ENCODE results near the gene BAG5.

Gene BAG5

DNA sequence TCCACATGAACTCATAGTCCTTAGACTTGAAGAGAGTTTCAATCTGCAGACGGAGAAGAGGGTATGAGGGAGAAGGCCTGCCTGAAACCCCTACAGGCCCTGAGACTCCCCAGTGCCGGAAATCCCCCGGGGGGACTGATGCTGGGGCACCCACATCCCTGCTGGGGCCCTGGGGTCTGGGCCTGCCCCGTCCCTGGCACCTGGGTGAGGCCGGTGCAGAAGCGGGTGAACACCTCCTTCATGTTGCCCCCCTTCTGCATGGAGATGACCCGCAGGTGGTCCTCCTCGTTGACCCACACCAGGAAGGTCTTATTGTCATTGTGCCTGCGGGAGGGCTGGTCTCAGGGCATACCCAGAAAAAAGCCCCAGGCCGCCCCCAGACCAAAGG, 42.2 kb downstream of the BAG5 start:
- H3K27ac ChIP-seq: peak overlapping the region; percentile 96
- no peak for TF ChIP-seq ZFX (IDR thresholded peaks at IDR 0.05; ENCODE audit: borderline replicate concordance)
- TF ChIP-seq, protein P1, sequence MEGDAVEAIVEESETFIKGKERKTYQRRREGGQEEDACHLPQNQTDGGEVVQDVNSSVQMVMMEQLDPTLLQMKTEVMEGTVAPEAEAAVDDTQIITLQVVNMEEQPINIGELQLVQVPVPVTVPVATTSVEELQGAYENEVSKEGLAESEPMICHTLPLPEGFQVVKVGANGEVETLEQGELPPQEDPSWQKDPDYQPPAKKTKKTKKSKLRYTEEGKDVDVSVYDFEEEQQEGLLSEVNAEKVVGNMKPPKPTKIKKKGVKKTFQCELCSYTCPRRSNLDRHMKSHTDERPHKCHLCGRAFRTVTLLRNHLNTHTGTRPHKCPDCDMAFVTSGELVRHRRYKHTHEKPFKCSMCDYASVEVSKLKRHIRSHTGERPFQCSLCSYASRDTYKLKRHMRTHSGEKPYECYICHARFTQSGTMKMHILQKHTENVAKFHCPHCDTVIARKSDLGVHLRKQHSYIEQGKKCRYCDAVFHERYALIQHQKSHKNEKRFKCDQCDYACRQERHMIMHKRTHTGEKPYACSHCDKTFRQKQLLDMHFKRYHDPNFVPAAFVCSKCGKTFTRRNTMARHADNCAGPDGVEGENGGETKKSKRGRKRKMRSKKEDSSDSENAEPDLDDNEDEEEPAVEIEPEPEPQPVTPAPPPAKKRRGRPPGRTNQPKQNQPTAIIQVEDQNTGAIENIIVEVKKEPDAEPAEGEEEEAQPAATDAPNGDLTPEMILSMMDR (IDR thresholded peaks at IDR 0.05): no peak

DNA sequence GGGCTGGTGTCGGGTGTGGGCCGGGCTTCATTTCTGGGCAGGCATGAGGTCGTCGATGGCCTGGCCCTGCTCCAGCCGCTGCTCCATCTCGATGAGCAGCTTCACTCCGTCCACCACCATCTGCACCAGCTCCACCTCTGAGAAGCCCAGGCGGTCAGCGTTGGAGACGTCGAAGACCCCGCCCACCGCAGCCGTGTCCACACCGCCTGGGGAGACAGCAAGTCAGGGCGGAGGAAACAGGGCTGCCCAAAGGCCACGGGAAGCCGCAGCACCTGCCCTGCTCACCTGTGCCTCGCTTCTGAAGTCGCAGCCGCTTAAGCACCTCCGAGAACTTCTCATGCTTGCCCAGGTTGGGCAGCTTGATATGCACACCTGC, 42.6 kb downstream of the BAG5 start:
- H3K27ac ChIP-seq: peak overlapping the region; percentile 96
- TF ChIP-seq, protein P1 (IDR thresholded peaks at IDR 0.05): no peak
- no peak for TF ChIP-seq ZFX (IDR thresholded peaks at IDR 0.05; ENCODE audit: borderline replicate concordance)

DNA sequence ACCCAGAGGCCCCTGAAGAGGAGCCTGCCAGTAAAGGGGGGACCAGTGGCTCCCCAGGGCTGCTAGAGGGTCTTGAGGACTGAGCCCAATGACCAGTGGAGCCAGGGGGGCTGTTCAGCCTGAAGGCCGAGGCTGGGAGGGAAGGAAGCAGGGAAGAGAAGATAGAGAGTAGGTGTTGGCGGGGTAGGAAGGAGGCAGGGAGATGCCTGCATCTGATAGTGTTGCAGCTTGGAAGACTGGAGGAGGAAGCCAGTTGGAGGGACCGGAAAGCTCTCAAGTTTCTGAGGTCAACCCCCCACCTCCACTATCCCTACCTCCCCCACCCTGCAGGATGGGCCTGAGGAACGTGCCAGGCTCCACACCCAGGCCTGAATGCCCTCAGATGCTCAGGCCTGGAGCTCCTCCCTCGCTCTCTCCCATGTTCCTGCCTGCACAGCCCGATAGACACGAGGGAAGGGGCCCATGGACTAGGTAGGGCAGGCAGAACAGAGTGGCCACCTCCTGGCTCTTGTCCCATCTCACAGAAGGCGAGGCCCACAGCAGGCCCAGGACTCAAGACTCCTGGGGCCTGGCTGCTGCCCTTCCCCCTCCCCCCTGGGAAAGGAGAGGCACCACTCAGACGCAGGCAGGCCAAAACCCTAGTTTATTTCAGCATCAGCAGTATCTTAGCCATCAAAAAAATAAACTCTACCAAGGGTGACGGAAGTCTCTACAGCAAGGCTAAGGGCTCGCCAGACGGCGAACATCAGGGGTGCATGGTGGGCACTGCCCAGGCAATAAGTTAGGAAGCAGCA, 43.2 kb downstream of the BAG5 start:
- TF ChIP-seq ZFX (IDR thresholded peaks at IDR 0.05; ENCODE audit: borderline replicate concordance): no peak
- TF ChIP-seq, protein P1 (IDR thresholded peaks at IDR 0.05): no peak
- peak overlapping the region; percentile 96 for H3K27ac ChIP-seq

DNA sequence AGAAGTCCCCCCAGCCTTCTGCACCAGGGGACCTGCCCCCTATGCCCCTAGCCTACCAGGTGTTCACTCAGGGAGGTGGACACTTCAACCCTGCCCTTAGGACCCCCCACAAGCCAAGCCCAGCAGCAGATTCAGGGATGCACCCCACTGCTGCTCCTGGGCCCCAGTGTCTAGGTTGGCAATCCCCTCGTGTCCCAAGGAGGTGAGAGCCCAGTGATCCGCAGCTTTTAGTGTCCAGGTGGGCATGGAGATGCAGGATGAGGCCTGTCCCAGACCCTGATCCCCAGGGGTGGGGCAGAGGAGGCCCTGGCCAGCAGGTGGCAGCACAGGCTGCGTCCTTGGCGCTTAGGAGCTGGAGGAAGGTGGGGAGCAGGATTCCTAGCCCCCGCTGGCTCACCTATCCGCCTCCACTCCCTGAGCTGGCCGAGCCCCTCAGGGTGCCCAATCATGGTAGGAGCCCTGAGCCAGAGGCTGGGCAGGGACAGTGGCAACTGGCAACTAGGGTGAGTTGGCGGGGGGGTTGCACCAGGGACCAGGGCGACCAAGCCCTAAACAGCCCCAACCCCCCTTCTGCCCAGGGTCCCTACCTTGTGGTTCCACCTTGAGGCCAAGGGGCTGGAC, 43.9 kb downstream of the BAG5 start:
- H3K27ac ChIP-seq: peak overlapping the region; percentile 96
- TF ChIP-seq ZFX (IDR thresholded peaks at IDR 0.05; ENCODE audit: borderline replicate concordance): no peak
- TF ChIP-seq, protein P1 (IDR thresholded peaks at IDR 0.05): peak; percentile 95

DNA sequence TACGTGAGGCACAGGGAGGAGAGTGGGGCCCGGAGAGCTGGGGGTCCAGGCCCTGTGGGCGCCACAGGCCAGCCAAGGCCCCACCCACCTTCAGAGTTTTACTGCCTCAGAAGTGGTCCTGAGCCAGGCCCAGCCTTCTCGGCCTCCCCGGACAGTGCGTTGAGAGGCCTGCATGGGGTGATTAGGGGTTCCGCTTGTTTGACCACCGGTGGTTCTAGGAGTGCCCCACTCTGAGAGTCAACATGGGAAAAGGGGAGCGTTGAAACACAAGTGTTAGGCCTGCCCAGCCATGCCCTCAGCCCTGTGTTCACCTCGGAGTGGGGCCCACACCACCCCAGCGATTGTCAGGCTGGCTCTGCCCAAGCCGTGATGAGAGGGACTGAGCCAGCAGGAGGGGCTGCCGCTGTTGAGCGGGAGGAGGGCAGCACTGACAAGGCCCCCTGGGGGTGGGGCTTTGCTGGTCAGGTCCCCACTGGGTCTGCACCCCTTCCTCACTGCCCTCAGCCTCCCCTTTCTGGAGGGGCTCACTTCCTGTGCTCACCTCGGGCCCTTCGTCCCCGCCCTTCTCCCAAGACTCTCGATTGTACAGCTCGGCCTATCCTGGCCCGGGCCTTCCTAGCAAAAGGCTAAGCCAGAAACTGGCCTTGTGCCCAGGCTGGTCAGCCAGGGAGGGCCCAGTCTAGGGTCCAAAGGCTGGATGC, 44.6 kb downstream of the BAG5 start:
- peak overlapping the region; percentile 96; the same call in 1 of the 2 replicates for H3K27ac ChIP-seq
- TF ChIP-seq, protein P1 (IDR thresholded peaks at IDR 0.05): no peak
- TF ChIP-seq ZFX (IDR thresholded peaks at IDR 0.05; ENCODE audit: borderline replicate concordance): no peak

DNA sequence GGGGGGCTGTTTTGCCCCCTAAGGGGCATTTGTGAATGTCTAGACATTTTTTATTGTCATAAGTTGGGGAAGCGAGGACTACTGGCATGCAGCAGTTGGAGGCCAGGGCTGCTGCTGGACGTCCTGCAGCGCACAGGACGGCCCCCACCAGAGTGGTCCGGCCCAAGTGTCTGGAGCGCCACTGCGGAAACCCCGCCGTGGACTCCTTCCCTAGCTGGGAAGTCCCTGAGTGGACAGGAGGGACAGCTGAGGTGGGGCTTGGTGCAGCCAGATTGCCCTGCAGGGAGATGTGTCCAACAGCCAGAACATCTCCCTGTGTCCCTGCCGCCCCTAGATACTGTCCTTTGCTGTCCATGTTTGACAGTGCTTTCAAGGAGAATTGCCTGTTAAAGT, 45.3 kb downstream of the BAG5 start:
- TF ChIP-seq, protein P1 (IDR thresholded peaks at IDR 0.05): no peak
- no peak for TF ChIP-seq ZFX (IDR thresholded peaks at IDR 0.05; ENCODE audit: borderline replicate concordance)
- H3K27ac ChIP-seq: peak overlapping the region; percentile 30
